Measurements from ENCODE around the gene ADRA2A. TPM values are rescaled to one million over a fixed set of nuclear protein-coding genes. Genes with fewer than 3 reads are reported as not detected.

Gene ADRA2A
- not detected in 2 replicates for total RNA-seq

DNA sequence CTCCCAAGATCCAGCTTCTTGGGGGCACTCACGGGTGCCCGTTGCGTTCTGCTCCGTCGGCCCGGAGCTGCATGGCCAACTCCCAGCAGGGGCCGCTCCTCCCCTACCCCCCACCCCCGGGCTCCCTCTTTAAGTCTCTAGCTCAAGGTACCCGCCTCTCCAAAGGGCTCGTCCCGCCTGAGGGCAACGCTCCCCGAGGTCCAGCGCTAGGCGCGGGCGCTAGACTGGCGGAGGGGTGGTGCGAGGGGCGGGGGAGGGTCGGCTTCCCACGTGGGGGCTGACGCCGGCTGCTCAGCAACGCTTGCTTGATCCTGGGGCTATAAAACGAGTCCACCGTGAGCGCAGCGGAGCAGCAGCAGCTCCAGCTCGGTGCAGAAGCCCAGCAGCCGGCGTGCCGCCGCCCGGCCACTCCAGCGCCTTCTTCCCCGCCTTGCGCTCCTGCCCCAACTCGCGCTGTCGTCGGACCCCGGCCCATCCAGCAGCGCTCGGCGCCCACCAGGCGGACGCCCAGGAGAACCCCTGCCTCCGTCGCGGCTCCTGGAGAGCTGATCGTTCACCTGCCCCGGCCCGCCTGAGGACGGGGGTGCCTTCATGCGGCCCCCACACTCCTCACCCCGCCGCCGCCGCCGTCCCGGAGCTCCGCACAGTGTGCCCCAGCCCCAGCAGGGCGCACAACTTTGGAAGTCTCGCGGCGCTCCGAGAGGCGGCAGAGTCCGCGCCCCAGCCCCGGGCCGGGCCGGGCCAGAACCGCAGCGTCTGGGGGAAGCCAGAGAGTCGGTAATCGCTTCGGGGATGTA is at the start of gene ADRA2A:
Gene ADRA2A (plus strand): TSS at position 348 of the 797 bp plus-strand sequence. CDS start 968 bp downstream, outside the sequence.
- peak; percentile 5 for DNase-seq (ENCODE audit: low read depth)
- H3K27me3 ChIP-seq (ENCODE audit: control insufficient read depth, insufficient read depth, low read length), result peaks cover 53% of the 10 kb centered on the region
- TF ChIP-seq, protein P1, sequence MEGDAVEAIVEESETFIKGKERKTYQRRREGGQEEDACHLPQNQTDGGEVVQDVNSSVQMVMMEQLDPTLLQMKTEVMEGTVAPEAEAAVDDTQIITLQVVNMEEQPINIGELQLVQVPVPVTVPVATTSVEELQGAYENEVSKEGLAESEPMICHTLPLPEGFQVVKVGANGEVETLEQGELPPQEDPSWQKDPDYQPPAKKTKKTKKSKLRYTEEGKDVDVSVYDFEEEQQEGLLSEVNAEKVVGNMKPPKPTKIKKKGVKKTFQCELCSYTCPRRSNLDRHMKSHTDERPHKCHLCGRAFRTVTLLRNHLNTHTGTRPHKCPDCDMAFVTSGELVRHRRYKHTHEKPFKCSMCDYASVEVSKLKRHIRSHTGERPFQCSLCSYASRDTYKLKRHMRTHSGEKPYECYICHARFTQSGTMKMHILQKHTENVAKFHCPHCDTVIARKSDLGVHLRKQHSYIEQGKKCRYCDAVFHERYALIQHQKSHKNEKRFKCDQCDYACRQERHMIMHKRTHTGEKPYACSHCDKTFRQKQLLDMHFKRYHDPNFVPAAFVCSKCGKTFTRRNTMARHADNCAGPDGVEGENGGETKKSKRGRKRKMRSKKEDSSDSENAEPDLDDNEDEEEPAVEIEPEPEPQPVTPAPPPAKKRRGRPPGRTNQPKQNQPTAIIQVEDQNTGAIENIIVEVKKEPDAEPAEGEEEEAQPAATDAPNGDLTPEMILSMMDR (IDR thresholded peaks at IDR 0.05; ENCODE audit: insufficient read depth, low read length, poor library complexity, severe bottlenecking), result no peak
- H3K4me3 ChIP-seq (ENCODE audit: low read depth, low read length), result peak within 1 kb of the TSS; percentile 23
- H3K36me3 ChIP-seq (ENCODE audit: control insufficient read depth, insufficient read depth, low read length), result no peaks in the 10 kb centered on the region

DNA sequence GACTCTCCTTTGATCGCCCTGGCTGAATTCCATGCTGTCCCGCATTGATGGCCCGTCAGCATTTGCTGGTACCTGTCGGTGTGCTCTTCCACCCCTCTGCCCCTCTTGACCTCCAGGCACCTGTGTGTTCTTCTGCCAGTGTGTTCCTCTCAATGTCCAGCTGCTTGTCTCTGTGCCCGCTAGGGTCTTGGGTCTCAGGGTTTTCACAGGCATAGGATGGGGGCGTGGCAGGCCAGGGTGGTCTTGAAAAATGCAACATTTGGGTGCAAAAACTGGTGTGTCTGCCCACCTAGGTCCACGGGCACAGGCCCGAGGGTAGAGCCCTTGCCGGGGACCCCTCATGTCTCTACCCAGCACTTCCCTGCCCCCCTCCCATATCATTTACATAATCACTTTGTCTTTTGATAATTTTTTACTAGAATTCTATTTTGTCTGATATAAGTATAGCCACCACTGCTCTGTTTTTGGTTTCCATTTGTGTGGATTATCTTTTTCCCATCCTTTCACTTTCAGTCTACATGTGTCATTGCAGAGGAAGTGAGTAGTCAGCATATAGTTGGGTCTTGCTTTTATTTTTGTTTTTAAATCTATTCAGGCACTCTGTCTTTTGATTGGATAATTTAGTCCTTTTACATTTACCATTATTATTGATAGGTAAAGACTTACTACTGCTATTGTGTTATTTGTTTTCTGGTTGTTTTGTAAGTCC is 46.6 kb upstream of the ADRA2A start:
- Histone ChIP-seq H3K27me3 (ENCODE audit: control insufficient read depth, insufficient read depth, low read length) (no peaks in the 10 kb centered on the region), H3K4me3 (ENCODE audit: low read depth, low read length) (no peak overlapping the region), H3K36me3 (ENCODE audit: control insufficient read depth, insufficient read depth, low read length) (no peaks in the 10 kb centered on the region)
- DNase-seq (ENCODE audit: low read depth), result no peak
- TF ChIP-seq, protein P1 (IDR thresholded peaks at IDR 0.05; ENCODE audit: insufficient read depth, low read length, poor library complexity, severe bottlenecking), result no peak

DNA sequence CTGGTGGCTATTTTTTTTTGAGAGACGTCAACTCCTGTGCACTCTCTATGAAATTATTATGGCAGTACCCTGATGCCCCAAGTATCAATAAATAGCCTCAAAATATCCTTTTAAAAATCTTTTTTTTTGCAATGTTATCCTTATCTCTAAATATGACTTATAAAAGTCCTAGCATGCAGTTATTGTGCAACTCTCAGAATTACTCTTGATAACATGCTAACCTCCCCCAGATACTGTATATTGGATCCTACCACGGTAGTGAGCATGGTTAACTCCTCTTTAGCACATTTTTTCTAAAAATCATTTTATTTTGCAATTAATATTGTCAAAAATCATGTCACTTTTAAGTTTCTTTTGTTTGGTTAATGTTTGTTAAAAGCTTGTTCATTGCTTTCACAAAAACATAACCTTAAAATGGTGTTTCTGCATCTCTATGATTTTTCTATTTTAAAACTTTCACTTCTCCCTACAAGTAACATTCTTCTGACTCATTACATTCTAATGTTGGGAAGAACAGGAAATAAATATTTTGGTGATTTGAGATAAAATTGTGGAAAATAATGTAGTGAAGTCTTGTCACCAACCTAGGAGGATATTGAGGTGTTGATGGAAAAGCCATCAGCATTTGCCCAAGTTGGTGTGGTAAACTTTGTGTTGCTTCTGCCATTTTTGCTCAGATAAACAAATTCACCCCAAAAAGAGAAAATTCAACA is 42.1 kb upstream of the ADRA2A start:
- H3K4me3 ChIP-seq (ENCODE audit: low read depth, low read length), result no peak overlapping the region
- TF ChIP-seq, protein P1 (IDR thresholded peaks at IDR 0.05; ENCODE audit: insufficient read depth, low read length, poor library complexity, severe bottlenecking), result no peak
- DNase-seq (ENCODE audit: low read depth), result no peak
- no peaks in the 10 kb centered on the region for H3K27me3 ChIP-seq (ENCODE audit: control insufficient read depth, insufficient read depth, low read length)
- no peaks in the 10 kb centered on the region for H3K36me3 ChIP-seq (ENCODE audit: control insufficient read depth, insufficient read depth, low read length)

DNA sequence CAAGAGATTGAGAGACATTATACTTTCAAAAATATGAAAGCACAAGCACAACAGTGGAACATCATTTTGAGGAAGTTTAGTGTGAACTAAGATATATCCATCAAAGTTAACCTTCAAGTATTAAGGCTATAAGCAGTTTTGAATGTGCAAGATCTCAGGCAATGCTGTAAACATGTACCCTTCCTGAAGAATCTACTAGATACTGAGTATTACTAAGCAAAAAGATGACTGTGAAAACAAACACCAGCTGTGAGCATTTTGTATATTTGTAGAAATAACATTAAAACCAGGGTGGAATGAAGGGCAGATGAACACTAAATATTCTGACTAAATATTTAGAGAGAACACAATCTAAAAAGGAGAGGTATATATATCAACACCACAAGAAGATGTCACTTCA is 41.3 kb upstream of the ADRA2A start:
- Histone ChIP-seq H3K27me3 (ENCODE audit: control insufficient read depth, insufficient read depth, low read length) (no peaks in the 10 kb centered on the region), H3K36me3 (ENCODE audit: control insufficient read depth, insufficient read depth, low read length) (no peaks in the 10 kb centered on the region), H3K4me3 (ENCODE audit: low read depth, low read length) (no peak overlapping the region)
- TF ChIP-seq, protein P1 (IDR thresholded peaks at IDR 0.05; ENCODE audit: insufficient read depth, low read length, poor library complexity, severe bottlenecking), result no peak
- DNase-seq (ENCODE audit: low read depth), result no peak

DNA sequence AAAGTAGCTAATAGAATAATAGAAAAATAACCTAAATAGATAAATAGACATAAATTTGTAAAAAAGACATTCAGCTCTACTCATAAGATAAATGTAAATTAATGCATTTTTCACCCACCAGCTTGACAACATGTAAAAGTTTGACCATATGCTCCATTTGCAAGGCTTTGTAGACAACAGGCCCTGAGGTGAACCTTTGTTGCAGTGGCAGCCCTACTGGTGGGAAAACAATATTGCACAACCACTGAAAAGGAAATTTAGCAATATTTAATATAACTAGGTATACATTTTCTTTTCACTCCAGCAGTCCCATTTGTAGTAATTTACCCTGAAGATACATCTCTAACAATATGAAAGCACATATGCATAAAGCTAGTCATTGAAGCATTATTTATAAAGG is 39.0 kb upstream of the ADRA2A start:
- Histone ChIP-seq H3K36me3 (ENCODE audit: control insufficient read depth, insufficient read depth, low read length) (no peaks in the 10 kb centered on the region), H3K27me3 (ENCODE audit: control insufficient read depth, insufficient read depth, low read length) (no peaks in the 10 kb centered on the region), H3K4me3 (ENCODE audit: low read depth, low read length) (no peak overlapping the region)
- TF ChIP-seq, protein P1 (IDR thresholded peaks at IDR 0.05; ENCODE audit: insufficient read depth, low read length, poor library complexity, severe bottlenecking), result peak; percentile 26
- no peak for DNase-seq (ENCODE audit: low read depth)

Measured in kidney epithelial cell (primary cell).